ENCODE data around the gene RITA1. TPM values are rescaled to one million over a fixed set of nuclear protein-coding genes. Genes with fewer than 3 reads are reported as not detected.

RITA1 gene
- total RNA-seq, 1 donor from 2014 or later: 65.3 TPM

Small RNA genes within 50 kb of the gene (microRNA-seq; reads per million reads assigned to microRNA genes)
- not detected for gene MIR7106

Other genes starting within 250 kb of the RITA1 start
- 4.7 and 7.1 TPM in 2 replicates for gene OAS3, start 247.2 kb upstream of the RITA1 start, total RNA-seq
- gene OAS2, start 207.2 kb upstream of the RITA1 start, total RNA-seq: 5.6 and 9.1 TPM in 2 replicates
- 0.13 TPM in 1 of 2 replicates, not detected in the other for gene DTX1, start 129.0 kb upstream of the RITA1 start, total RNA-seq
- gene RASAL1, start 50.0 kb upstream of the RITA1 start, total RNA-seq: not detected in 2 replicates
- not detected in 2 replicates for gene CFAP73, start 36.0 kb upstream of the RITA1 start, total RNA-seq
- gene DDX54, start 243 bp upstream of the RITA1 start, total RNA-seq: 78.5 and 80.3 TPM in 2 replicates
- gene TPCN1, start 35.7 kb downstream of the RITA1 start, total RNA-seq: 42.0 and 43.1 TPM in 2 replicates
- 6.2 and 20.2 TPM in 2 replicates for gene SLC8B1, start 149.4 kb downstream of the RITA1 start, total RNA-seq
- gene PLBD2, start 172.9 kb downstream of the RITA1 start, total RNA-seq: 25.9 and 30.8 TPM in 2 replicates
- not detected in 2 replicates for gene SDS, start 218.2 kb downstream of the RITA1 start, total RNA-seq
- 2.8 and 7.3 TPM in 2 replicates for gene SDSL, start 236.7 kb downstream of the RITA1 start, total RNA-seq

Measured in myocyte (in vitro differentiated cells).